ENCODE data around the gene TRAF4.

DNA sequence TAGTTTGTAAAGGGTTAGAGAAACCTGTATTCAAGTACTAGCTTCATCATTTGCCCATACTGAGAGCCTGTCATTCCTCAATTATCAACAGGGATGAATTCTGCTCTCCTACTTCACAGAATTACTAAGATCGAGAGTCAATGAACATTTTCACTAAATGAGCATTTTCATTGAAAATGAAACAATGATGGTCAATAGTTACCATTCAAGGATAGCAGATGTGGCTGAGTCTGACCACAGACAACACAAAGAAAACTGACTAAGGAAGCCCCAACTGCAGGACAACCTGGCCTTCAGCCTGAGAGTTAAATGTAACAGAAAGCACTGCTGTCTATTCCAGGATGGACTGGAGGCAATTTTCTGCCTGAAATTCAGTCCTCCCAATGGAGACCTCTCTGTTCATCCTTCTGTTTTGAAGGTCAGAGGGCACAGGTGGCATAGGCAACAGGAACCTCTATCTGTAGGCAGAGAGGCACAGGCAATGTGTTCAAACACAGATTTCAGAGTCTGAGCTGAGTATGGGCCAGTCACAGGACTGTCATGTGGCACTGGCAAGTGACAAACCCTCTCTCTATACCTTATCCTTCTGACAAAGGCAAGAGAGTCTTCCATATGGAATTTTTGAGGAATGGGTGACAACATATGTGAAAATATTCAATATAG, 19.5 kb downstream of the TRAF4 start:
- TF ChIP-seq, protein P1, sequence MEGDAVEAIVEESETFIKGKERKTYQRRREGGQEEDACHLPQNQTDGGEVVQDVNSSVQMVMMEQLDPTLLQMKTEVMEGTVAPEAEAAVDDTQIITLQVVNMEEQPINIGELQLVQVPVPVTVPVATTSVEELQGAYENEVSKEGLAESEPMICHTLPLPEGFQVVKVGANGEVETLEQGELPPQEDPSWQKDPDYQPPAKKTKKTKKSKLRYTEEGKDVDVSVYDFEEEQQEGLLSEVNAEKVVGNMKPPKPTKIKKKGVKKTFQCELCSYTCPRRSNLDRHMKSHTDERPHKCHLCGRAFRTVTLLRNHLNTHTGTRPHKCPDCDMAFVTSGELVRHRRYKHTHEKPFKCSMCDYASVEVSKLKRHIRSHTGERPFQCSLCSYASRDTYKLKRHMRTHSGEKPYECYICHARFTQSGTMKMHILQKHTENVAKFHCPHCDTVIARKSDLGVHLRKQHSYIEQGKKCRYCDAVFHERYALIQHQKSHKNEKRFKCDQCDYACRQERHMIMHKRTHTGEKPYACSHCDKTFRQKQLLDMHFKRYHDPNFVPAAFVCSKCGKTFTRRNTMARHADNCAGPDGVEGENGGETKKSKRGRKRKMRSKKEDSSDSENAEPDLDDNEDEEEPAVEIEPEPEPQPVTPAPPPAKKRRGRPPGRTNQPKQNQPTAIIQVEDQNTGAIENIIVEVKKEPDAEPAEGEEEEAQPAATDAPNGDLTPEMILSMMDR (IDR thresholded peaks at IDR 0.05), result no peak
- TF ChIP-seq POLR2A (IDR thresholded peaks at IDR 0.05; ENCODE audit: low read depth) (no peak), EP300 (IDR thresholded peaks at IDR 0.05) (no peak)
